IPS-11a (cell line): ENCODE measurements around the gene ADAMTS2.

Experiments
- H3K4me3 ChIP-seq: one replicate; pipeline ENCODE4 v1.5.1; 2013; ENCODE audit warnings: low read depth, low read length, control low read depth

The ADAMTS2 gene

DNA sequence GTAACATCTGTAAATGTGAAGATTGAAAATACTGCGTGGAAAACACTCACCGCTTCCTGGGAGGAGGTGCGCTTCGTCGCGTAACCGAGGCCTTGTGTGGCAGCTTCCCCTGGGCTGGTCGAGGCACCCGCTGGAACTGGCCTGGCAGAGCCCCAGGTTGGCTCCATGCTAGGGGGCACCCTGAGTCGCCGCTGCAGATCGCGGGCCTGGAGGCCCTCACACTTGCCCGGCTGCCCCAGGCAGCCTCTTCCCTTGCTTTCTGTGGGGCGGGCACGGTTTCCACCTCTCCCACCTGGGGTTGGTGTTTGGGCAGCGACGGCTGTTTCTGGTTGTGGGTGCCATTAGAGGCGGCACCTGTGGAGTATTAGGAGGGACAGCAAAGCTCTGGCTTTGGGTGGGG lies 284.2 kb downstream of the ADAMTS2 start:
- H3K4me3 ChIP-seq, result peak overlapping the region; percentile 35
